K562 (cell line): ENCODE measurements around the gene TRAF3IP3. TPM values are rescaled to one million over a fixed set of nuclear protein-coding genes. Genes with fewer than 3 reads are reported as not detected.

Experiments
- CC2D1A ChIP-seq: fragments of 450-650 bp; IDR thresholded peaks from 2 replicates; pipeline ENCODE4 v1.6.1; 2017; ENCODE audit warnings: mild to moderate bottlenecking
- CGGBP1 ChIP-seq: fragments of 250-450 bp; sonication (Bioruptor Pico); IDR thresholded peaks from 2 replicates; pipeline ENCODE4 v1.9.0; 2021; ENCODE audit warnings: mild to moderate bottlenecking
- ESRRA ChIP-seq: fragments of 450-650 bp; IDR thresholded peaks from 2 replicates; pipeline ENCODE4 v1.6.1; 2014; ENCODE audit warnings: low read depth, mild to moderate bottlenecking, moderate library complexity, borderline replicate concordance
- IFI16 ChIP-seq: fragments of 250-450 bp; sonication (Bioruptor Pico); IDR thresholded peaks from 2 replicates; pipeline ENCODE4 v2.1.2; 2022; ENCODE audit warnings: mild to moderate bottlenecking, inconsistent platforms
- KLF13 ChIP-seq: fragments of 450-650 bp; IDR thresholded peaks from 2 replicates; pipeline ENCODE4 v1.6.1; 2016; ENCODE audit warnings: missing genetic modification characterization, low read depth, mild to moderate bottlenecking, missing compliant biosample characterization, moderate library complexity, borderline replicate concordance
- NKRF ChIP-seq: fragments of 450-650 bp; IDR thresholded peaks from 2 replicates; pipeline ENCODE4 v1.6.1; 2016; ENCODE audit warnings: borderline replicate concordance
- POLR2A ChIP-seq: fragments of 450-650 bp; conservative IDR thresholded peaks from 2 replicates; pipeline ENCODE4 v1.6.1; 2016
- RBM15 ChIP-seq: fragments of 200-400 bp; formaldehyde crosslinking; IDR thresholded peaks from 2 replicates; pipeline ENCODE4 v1.6.1; 2018; ENCODE audit warnings: mild to moderate bottlenecking, low read length, moderate library complexity; ENCODE audit not compliant: insufficient read depth
- RERE ChIP-seq: sonication (generic); formaldehyde crosslinking; IDR thresholded peaks from 2 replicates; pipeline ENCODE4 v1.8.0; 2023; ENCODE audit warnings: missing genetic modification reagents, mild to moderate bottlenecking, borderline replicate concordance
- SMAD1 ChIP-seq: fragments of 150-350 bp; IDR thresholded peaks from 2 replicates; pipeline ENCODE4 v1.6.1; 2014; ENCODE audit warnings: low read length, low read depth; ENCODE audit not compliant: partially characterized antibody
- SNRNP70 ChIP-seq: fragments of 200-400 bp; formaldehyde crosslinking; optimal IDR thresholded peaks from 2 replicates; pipeline ENCODE3; 2017; ENCODE audit warnings: low read depth, low read length
- TCF7 ChIP-seq: sonication (generic); IDR thresholded peaks from 2 replicates; pipeline ENCODE4 v1.6.1; 2016; ENCODE audit warnings: antibody characterized with exemption, borderline replicate concordance
- TCF7L2 ChIP-seq: fragments of 150-350 bp; IDR thresholded peaks from 2 replicates; pipeline ENCODE4 v1.6.1; 2016; ENCODE audit warnings: low read depth, mild to moderate bottlenecking, low read length, moderate library complexity
- ZNF398 ChIP-seq: fragments of 250-450 bp; sonication (Bioruptor Pico); IDR thresholded peaks from 2 replicates; pipeline ENCODE4 v1.8.0; 2021; ENCODE audit warnings: moderate library complexity, mild to moderate bottlenecking, inconsistent platforms
- polyA plus RNA-seq, 8 experiments: library from polyadenylated mRNA; depleted of rRNA in 4 of 8; stranded (reverse) in 5 of 8; unstranded in 3 of 8; fragments of >200 nt; fragmentation: Nextera tagmentation in 2 of 8; fragmentation: Illumina TruSeq in 1 of 8; extraction: Ambion mirVana in 2 of 8; extraction: Trizol in 1 of 8; gene quantifications; 2 replicates each; pipeline versions ENCODE4 v1.2.1 to v1.2.3, GENCODE V29; 2011 to 2014; ENCODE audit warnings: inconsistent platforms in 1 of 8, missing spikeins in 1 of 8
- total RNA-seq, 7 experiments: library from RNA; depleted of rRNA in 6 of 7; stranded (reverse); fragments of >200 nt in 6 of 7; fragmentation: Illumina TruSeq in 2 of 7; extraction: Trizol in 2 of 7; gene quantifications; 2 replicates each; pipeline versions ENCODE4 v1.2.1 to v1.2.3, GENCODE V29; 2011 to 2021; ENCODE audit warnings: low replicate concordance in 1 of 7

Gene TRAF3IP3
- total and polyA plus RNA-seq, 9 of the 15 experiments (the other 6 are each of a cell fraction or from before 2014, with no cell fraction given) = 0.06 to 1.1 (median 0.31) TPM

GRCh38 chr1:209808059-209808581 lies 52.3 kb downstream of the TRAF3IP3 start (continued):
- TF ChIP-seq TCF7L2 = no peak
- TF ChIP-seq POLR2A = no peak
- peak; percentile 83 for TF ChIP-seq SMAD1
- no peak for TF ChIP-seq IFI16
- no peak for TF ChIP-seq CGGBP1 (CRISPR knock-in tag)
- TF ChIP-seq ZNF398 (CRISPR knock-in tag) = no peak
- TF ChIP-seq RBM15 = no peak
- TF ChIP-seq TCF7 = no peak
- no peak for TF ChIP-seq CC2D1A
- no peak for TF ChIP-seq NKRF
- no peak for TF ChIP-seq RERE (CRISPR knock-in tag)
- no peak for TF ChIP-seq KLF13
- TF ChIP-seq SNRNP70 = no peak
- TF ChIP-seq ESRRA = no peak
